Activated CD8-positive, alpha-beta memory T cell treated with anti-CD3 and anti-CD28 coated beads, Interleukin-2, amount 50 U/mL, for 4 hours (primary cell): ENCODE measurements around the gene MTA1.

ENCODE experiments used
- DNase-seq: peaks from one replicate; pipeline ENCODE4 v3.0.0-alpha.2; 2020

MTA1 gene

DNA sequence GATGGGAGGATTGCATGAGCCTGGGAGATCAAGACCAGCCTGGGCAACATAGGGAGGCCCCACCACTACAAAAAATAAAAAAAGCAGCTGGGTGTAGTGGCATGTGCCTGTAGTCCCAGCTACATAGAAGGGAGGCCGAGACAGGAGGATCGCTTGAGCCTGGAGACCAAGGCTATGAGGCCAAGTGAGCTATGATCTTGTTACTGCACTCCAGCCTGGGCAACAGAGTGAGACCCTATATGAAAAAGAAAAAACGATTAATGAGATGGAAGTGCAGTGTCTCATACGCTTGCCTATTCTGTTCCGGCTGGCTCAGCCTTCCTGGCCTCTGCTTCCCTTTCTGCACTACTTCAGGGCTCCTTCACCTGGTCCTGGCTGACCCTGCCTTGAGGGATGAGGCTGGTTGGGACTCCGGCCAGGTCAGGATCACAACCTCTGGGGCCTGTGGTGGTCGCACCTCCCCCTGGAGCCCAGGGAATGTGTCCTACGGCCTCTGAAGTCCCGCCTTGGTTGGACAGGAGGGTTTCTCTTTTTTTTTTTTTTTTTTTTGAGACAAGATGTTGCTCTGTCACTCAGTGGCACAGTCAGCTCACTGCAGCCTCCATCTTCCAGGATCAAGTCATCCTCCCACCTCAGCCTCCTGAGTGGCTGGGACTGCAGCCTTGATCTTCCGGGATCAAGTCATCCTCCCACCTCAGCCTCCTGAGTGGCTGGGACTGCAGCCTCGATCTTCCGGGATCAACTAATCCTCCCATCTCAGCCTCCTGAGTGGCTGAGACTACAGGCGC, 82.1 kb downstream of the MTA1 start:
- DNase-seq = no peak

DNA sequence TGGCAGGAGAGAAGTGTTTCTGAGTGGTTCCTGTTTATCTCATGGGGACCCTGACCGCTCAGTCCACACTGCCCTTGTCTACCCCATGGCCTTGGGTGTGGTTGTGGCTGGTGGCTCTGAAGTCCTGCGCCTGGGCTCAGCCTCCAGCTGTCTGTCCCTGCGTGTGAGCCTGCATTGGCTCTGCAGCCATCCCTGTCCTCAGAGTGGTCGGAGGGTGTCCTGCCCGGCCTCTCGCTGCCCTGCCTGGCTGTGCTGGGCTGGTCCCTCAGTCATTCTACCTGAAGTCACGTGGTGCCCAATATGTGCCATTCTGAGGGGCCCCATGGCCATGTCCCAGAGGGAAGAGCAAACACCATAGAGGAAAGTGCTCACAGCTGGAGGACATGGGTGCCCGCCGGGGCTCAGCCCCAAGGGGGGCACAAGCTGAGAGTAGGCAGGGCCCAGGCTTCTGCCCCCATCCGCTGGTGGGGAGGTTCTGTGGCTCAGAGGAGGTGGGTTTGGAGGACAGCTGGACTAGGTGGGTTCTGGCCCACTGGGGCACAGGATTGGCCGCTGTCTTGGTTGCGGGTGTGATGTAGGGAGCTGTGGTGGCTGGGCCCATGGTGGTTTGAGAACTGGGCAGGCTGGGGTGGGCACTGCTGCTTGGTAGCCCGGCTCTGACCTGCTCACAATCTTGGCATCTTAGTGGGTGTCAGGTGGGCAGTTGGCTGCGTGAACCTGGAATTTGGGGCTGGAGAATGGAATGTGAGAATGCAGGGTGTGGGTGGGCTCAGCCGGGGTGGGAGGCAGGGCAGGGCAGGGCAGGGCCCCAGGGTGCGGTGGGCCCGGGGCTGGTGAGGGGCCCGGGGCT, 83.0 kb downstream of the MTA1 start:
- no peak for DNase-seq

DNA sequence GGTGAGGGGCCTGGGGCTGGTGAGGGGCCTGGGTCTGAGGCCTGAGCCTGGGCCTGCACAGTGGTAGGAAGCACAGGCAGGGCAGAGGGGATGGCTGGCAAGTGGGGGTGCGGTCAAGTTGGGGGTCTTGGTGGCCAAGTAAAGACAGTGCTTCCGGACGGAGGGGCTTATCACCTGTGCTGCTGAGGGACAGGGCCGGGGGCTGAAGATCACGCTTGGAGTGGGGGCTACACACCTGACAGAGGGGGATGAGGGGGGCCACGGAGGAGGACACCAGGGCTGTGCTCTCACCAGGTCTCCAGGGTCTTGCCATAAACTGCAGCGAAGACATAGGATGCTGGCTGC, 83.6 kb downstream of the MTA1 start:
- DNase-seq = no peak

DNA sequence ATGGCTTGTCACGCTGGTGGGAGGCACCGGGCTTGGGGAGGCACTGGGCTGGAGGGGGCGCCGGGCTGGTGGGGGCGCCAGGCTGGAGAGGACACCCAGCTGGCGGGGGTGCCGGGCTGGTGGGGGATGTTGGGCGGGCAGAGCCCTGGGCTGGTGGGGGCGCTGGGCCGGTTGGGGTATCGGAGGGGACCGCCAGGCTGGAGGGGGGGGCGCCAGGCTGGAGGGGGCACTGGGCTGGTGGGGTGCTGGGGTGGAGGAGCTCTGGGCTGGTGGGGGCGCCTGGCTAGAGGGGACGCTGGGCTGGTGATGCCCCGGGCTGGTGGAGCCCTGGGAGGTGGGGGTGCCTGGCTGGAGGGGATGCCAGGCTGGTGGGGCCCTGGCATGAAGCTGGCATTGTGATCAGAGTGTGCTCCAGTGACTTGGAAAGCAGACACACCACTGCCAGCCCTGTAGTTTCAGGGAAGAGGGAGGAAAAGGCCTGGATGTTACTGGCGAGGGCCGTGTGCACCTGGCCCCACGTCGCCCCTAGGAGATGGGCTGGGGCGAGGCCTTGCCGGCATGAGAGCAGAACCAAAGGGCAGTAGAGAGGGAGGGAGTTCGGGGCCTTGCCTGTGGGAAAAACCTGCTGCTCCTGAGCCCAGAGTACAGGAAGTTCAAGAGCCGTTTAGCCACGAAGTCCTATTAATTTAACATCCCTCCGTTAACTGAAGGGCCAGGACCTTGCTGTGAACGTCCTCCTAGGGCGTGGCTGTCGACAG, 84.5 kb downstream of the MTA1 start:
- DNase-seq = no peak

DNA sequence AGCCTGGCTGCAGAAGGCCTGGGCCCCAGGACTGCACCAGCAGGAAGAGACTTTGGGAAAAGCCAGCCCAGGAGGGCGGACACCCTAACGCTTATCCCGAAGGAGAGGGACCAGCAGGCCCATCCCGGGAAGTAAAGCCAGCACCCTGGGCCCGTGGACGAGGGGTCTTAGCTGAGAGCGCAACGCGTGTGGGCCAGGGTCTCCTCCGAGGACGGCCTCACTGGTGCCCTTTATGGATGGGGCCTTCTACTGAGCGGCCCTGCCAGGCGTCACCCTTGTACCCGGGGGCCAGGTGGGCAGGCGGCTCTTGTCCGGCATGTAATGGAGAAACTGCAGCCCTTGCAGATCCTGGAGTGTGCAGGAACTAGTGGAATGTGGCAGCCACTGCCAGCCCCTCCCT, 85.5 kb downstream of the MTA1 start:
- DNase-seq = no peak

DNA sequence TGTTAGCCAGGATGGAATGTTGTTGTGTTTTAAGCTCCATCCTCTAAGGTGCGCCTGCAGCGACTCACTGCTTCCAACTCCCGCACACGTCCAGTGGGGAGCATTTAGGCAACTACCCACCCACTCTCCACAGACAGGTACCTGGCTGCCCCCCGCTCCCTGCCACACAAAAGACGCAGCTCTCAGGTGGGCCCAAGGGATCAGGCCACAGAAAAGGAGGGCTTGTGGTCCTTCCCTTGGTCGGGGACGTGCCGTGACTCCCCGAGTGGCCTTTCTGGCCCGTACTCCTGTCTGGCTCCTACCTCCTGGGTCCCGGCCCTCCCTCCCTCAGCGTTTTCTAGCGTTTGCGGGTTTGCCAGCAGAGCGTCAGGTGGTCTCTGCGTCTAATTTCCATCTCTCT, 87.6 kb downstream of the MTA1 start:
- no peak for DNase-seq

DNA sequence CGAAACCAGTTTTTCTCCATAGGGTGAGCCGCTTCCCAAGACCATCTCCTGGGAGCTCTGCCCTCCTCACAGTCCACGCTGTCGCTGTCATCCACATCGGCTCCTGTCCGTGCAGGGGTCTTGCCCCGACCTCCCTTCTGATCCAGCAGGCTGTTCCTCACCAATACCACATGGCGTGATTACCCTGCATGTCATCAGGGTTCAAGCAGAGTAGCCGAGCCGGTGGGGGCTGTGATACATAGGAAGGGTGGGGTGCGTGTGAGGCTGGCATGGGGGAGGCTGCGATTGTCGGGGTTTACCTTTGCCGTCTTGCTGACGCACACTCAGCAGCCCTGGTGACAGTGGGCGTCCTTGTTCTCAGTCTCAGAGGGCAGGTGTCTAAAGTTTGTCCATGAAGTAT, 88.4 kb downstream of the MTA1 start:
- no peak for DNase-seq

DNA sequence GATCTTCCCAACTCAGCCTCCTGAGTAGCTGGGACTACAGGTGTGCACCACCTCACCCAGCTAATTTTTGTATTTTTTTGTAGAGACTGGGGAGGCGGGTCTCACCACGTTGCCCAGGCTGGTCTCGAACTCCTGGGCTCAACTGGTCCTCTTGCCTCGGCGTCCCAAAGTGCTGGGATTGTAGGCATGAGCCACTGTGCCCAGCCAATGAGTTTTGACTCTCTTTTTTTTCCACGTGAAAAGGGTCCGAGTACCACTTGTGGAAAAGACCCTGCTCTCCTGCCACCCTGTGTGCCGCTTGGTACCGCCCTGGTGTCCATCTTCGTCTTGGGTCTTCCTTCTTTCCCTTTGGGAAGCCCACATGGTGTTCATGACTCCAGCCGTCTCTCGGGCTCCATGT, 89.0 kb downstream of the MTA1 start:
- DNase-seq = no peak

DNA sequence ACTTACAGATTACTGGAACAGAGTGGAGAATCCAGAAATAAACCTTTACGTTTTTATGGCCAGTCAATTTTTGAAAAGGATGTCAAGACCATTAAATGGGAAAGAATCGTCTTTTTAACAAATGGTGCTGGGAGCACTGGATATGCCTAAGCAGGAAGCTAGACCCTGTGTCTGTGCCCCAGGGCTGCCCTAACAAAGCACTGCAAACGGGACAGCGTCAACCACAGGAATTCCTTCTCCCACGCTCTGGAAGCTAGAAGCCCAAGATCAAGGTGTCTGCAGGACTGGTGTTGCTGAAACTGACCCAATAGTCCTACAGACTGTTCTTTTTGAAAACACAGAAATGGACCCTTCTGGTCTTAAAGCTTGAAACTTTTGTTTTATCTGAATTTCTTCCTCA, 97.5 kb downstream of the MTA1 start:
- no peak for DNase-seq

DNA sequence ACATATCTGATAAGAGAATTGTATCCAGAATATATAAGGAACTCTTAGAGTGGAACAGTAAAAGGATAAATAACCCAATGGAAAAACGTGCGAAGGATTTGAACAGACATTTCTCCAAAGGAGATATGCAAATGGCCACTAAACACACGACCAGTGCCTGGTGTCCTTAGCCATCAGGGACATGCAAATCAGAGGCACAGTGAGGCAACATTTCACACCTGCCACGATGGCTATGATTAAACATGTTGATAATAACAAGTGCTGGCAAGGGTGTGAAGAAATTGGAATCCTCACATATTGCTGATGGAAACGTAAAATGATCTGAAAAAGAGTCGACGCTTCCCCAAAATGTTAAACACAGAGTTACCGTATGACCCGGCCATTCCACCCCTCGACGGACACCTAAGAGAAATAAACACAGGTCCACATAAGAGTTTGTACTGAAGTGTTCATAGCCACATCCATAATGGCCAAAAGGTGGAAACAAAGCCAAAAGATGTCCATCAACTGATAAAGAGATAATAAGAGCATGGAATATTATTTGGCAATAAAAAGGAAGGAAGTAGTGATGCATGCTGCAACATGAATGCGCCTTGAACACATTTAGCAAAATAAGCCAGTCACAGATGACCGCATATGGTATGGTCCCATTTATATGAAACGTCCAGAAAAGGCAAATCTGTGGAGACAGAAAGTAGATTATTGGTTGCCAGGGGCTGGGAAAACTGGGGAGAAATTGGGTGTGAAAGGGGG, 100.5 kb downstream of the MTA1 start:
- DNase-seq = no peak
